NCI-H1436 treated with DMSO at 0.1 percent for 48 hours (cell line): ENCODE measurements around the gene DNM3.

Experiments used
- DNase-seq: peaks from one replicate; lab custom pipeline; 2025; lab: John Stamatoyannopoulos, UW

DNM3 gene

GRCh38 chr1:171817511-171818265 lies 23.6 kb upstream of the DNM3 start:
- no peak for DNase-seq

GRCh38 chr1:171819946-171820345 lies 21.4 kb upstream of the DNM3 start:
- no peak for DNase-seq

GRCh38 chr1:171826973-171827372 lies 14.3 kb upstream of the DNM3 start:
- DNase-seq: no peak

- DNase-seq: no peak
Measured at GRCh38 chr1:171828794-171829193, 12.5 kb upstream of the DNM3 start.

GRCh38 chr1:171833091-171833825 lies 8.0 kb upstream of the DNM3 start:
- no peak for DNase-seq

- no peak for DNase-seq
Measured at GRCh38 chr1:171834821-171835220, 6.5 kb upstream of the DNM3 start.

- DNase-seq: no peak
Measured at GRCh38 chr1:171835891-171836290, 5.4 kb upstream of the DNM3 start.

- DNase-seq: no peak
Measured at GRCh38 chr1:171841931-171842761, 848 bp downstream of the DNM3 start.

- no peak for DNase-seq
Measured at GRCh38 chr1:171844381-171844780, 3.1 kb downstream of the DNM3 start.

- DNase-seq: no peak
Measured at GRCh38 chr1:171845998-171846397, 4.7 kb downstream of the DNM3 start.

- no peak for DNase-seq
Measured at GRCh38 chr1:171849245-171849898, 8.1 kb downstream of the DNM3 start.

- no peak for DNase-seq
Measured at GRCh38 chr1:171850651-171851350, 9.5 kb downstream of the DNM3 start.

- DNase-seq: no peak
Measured at GRCh38 chr1:171852272-171852671, 11.0 kb downstream of the DNM3 start.

GRCh38 chr1:171855381-171855780 lies 14.1 kb downstream of the DNM3 start:
- no peak for DNase-seq

- DNase-seq: no peak
Measured at GRCh38 chr1:171858696-171859095, 17.4 kb downstream of the DNM3 start.

- no peak for DNase-seq
Measured at GRCh38 chr1:171860696-171861095, 19.4 kb downstream of the DNM3 start.

GRCh38 chr1:171863531-171863930 lies 22.2 kb downstream of the DNM3 start:
- DNase-seq: no peak

GRCh38 chr1:171864308-171864707 lies 23.0 kb downstream of the DNM3 start:
- no peak for DNase-seq

- no peak for DNase-seq
Measured at GRCh38 chr1:171865106-171865505, 23.8 kb downstream of the DNM3 start.

GRCh38 chr1:171867236-171867635 lies 25.9 kb downstream of the DNM3 start:
- DNase-seq: no peak

- DNase-seq: no peak
Measured at GRCh38 chr1:171868217-171868803, 27.0 kb downstream of the DNM3 start.
